NK-92 (cell line): ENCODE measurements around the gene PLAC9.

Source experiments
- DNase-seq: peaks from one replicate; lab custom pipeline; 2025; ENCODE audit not compliant: unreplicated experiment; lab: John Stamatoyannopoulos, UW

The PLAC9 gene

DNA sequence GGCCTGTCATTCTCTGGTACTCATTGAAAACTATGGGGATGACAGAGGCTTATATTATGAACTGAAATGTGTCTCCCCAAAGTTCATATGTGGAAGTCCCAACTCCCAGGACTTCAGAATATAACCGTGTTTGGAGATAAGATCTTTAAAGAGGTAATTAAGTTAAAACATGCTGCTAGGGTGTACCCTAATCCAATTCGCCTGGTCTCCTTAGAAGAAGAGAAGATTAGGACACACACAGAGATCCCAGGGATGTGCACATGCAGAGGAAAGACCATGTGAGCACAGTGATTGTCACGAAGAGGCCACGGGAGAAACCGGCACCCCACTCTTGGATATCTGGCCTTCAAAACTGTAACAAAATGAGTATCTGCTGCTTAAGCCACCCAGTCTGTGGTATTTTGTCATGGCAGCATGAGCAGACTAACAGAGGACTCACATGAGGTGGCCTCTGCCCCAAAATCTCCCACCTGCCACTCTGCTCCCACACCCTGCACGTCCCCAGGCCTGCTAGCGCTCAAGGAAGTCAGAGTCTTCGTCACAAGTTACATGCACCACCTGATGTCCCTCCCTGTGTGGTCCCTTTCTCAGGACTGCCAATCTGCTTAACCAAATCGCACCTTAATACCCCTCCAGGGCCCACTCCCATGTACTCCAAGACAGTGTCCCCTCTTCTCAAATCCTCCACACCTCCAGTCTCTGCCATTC is 26.8 kb downstream of the PLAC9 start:
- DNase-seq: no peak

- no peak for DNase-seq
Observed at GRCh38 chr10:80160361-80161320, 28.1 kb downstream of the PLAC9 start.

GRCh38 chr10:80161321-80162083 is 29.0 kb downstream of the PLAC9 start:
- no peak for DNase-seq

- no peak for DNase-seq
Observed at GRCh38 chr10:80163741-80164341, 31.3 kb downstream of the PLAC9 start.

DNA sequence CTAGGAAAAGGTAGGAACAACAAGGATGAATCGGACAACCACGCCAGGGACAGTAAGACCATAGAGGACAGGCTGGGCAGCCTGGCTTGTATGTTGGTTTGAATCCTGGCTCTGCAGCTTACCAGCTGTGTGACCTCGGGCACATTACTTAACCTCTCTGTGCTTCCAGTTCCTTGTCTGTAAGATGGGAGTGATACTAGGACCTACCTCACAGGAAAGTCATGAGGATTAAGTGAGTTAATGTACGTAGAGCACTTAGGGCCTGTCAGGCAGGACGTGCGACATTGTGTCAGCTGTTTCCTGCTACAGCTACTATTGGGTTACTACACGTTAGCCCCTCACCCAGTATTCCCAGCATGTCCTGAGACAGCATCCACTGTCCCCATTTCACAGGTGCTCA is 32.1 kb downstream of the PLAC9 start:
- DNase-seq: no peak

- DNase-seq: no peak
Observed at GRCh38 chr10:80165173-80165572, 32.6 kb downstream of the PLAC9 start.

DNA sequence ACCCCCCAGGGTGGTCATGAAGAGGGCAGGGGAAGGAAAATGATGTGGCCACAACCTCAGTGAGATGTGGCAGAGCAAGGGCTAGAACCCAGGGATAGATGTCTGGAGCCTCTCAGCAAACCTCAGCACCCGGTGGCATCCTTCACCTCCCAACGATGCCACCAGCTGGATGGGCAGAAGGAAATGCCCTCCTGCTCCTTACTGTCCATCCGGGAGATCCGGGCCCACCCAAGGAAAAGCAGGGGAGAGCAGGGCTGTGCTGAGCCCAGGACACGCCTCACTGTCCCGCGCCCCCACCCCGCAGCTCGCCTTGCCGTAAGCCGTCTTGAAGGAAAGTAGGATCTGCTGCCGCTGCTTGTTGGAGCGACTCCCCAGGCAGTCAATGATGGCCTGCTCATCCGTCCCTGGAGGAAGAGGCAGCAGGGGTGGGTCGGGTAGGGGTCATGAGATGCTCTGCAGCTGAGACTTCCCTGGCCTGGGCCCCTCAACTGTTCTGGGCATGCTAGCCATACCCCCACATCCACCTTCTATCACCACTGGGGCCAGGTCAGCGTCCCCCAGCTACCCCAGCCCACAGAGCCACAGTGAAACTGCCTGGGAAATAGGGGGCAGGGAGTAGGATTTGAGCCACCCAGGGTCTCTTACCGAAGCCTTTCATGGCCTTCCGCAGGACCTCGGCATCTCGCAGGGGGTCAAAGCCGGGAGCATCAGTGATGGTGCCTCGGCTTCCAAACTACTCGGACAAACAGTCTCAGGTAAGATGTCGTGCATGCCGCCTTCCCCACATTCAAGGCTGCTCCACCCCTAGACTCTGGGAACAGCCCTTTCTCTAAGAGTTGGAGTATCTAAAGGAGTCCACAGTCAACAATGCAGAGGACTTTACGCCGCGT is 34.3 kb downstream of the PLAC9 start:
- no peak for DNase-seq

GRCh38 chr10:80167471-80168161 is 35.1 kb downstream of the PLAC9 start:
- no peak for DNase-seq

GRCh38 chr10:80168162-80168511 is 35.6 kb downstream of the PLAC9 start:
- no peak for DNase-seq

- no peak for DNase-seq
Observed at GRCh38 chr10:80168679-80169380, 36.3 kb downstream of the PLAC9 start.

DNA sequence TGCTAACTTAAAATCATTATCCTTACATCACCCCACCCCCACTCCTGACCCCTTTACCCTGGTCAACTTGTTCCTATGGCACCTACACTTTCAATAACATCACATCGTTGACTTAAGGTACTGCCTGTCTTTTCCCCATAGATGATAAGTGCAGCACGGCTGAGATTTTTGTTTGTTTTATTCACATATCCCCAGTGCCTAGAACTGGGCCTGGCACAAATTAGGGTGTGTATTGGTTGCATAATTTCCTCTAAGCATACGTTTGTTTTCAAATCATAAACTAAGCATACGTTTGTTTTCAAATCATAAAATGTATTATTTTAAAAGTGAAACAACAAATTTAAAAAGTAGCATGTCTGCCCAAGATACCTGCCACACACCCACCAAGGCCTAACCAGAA is 37.5 kb downstream of the PLAC9 start:
- no peak for DNase-seq

GRCh38 chr10:80170641-80171040 is 38.1 kb downstream of the PLAC9 start:
- DNase-seq: no peak

DNA sequence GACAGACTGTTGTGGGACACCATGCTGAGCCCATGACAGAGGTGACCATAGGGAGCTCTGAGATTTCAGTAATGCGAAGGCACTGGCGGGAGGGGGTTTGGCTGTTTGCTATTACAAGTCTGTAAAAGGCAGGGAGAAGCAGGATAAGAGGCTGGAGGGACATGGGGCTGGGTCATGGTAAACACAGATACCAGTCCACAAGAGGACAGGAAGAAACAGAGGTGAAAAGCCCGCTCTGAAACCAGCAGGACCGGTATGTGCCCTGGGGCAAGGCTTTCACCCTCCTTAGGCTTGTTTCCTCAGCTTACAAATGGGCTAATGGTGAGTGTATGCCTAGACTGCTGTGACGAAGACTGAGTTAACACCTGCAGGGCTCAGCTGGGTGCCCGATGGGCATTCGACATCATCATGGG is 38.7 kb downstream of the PLAC9 start:
- DNase-seq: no peak

DNA sequence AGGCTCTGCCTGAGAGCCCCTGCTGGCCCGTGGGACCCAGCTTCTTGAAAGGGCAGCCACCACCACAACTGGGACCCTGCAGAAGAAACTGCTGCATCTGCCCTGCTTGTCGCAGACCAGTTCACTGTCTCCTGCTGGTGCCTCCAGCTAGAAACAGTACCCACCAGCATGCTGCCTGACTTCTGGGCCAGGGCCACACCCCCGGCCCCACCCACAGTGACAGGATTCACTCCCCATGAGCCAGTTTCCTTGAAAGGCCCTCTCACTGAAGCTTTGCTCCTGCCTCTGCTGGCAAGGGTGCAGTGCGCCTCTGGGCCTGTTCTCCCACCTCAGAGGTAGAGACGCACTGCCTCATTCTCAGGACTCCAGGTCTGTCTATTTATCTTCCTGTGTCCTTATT is 40.4 kb downstream of the PLAC9 start:
- DNase-seq: no peak

DNA sequence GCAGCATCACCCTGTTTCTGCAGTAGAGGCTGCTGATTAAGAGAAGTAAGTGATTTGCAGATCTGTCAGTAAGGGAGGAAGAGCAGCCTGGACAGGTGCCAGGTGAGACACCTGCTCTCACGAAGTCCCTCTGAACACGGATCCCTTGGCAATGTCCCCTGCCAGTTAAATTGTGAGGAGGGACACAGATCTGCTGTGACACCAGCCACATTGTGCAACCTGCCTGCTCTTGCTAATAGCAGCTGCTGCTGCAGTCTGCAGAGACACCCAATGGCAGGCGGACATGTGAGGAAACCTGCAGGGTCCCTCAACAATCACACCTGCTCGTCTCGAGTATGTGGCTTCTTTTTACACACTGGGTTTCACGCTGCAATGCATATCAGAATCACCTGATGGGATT is 40.9 kb downstream of the PLAC9 start:
- no peak for DNase-seq

- DNase-seq: no peak
Observed at GRCh38 chr10:80174641-80175395, 42.3 kb downstream of the PLAC9 start.

DNA sequence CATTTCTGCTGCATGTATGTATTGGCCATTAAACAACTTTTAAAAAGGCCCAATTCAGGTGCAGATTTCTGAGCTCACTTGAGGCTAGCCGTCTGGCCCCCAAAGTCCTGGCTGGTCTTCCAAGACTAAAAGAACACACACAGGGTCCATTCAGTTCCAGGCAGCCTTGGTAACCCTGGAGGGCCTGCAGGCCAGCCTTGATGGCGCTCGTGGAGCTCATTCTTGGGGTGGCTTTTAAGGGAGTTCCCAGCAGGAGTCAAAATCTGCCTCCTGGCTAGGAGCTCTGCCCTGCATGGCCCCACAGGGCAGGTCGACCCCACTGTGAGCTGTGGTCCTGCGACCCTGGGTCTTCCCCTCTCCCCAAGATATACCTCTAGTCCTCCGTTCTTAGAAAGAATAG is 44.0 kb downstream of the PLAC9 start:
- DNase-seq: no peak
